ENCODE results near the gene CHST11. TPM values are rescaled to one million over a fixed set of nuclear protein-coding genes. Genes with fewer than 3 reads are reported as not detected.

The CHST11 gene
- total and polyA plus RNA-seq, 9 of the 15 experiments (the other 6 are each of a cell fraction or from before 2014, with no cell fraction given) = 2.3 to 38.7 (median 15.0) TPM

DNA sequence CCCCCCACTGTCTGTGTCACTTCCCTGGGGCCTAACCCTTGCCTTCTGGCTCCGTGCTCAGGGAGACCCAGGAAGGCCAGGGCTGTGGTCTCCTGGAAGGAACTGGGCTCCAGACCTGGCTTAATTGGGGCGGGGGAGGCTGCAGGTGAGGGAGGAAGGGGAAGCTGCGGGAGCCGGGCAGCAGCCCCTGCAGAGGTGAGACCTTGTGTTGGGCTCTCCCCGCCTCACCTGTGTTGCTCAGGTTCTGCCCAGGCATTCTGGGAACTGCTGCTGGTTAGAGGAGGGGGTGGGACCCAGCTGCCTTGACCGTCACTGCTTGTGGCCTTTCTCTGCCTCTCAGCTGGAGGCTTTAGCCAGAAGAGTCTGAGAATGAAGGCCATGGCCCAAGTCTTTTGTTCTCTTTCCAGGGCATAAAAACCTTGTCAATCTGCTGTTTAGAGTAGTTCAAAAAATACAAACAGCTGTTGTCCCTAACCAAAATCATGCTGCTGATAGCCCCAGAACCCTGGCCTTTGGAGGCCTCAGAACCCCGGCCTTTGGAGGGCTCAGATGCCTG, 247.6 kb downstream of the CHST11 start:
- H3K4me2 ChIP-seq (ENCODE audit: insufficient read depth, low read length) = no peak overlapping the region
- in situ Hi-C loops (cut with MboI) = no loop called here
- ChIA-PET CTCF (ENCODE audit: low intra/inter-chr PET ratio) (no interaction called here), POLR2A (interaction anchor here (0.7 kb wide), 1 partner anchor 25 kb away, joined by 3 read pairs; no protein-coding TSS in a partner anchor)
- intact Hi-C loops (cut with micrococcal nuclease) = no loop called here
- no peak overlapping the region for H3K4me3 ChIP-seq
- ATAC-seq = no peak
- 82% methylated on average over 6 of the region's 7 CpGs for WGBS (ENCODE audit: insufficient coverage, low coverage, missing lambda C conversion rate)
- no peaks in the 10 kb centered on the region for H3K27me3 ChIP-seq (ENCODE audit: control insufficient read depth in 2 of 2, insufficient read depth in 2 of 2, low read length in 2 of 2)
- H3K27ac ChIP-seq (ENCODE audit: extremely low read depth, low read depth, low read length) = no peak overlapping the region
- BruUV-seq (replicated peaks) = no TSS peak
- H3K4me1 ChIP-seq (replicated peaks in 1 of 2; ENCODE audit: control insufficient read depth in 2 of 2, insufficient read depth in 2 of 2, low read length in 2 of 2) = peaks cover 0 to 4% of the 10 kb centered on the region in 2 experiments; a peak in 1 of 5 replicates
- H4K20me1 ChIP-seq (replicated peaks; ENCODE audit: control insufficient read depth, insufficient read depth, low read length) = peaks cover 13% of the 10 kb centered on the region
- FAIRE-seq = no peak
- H3K9me1 ChIP-seq (ENCODE audit: control insufficient read depth, insufficient read depth, low read length) = peaks cover 7% of the 10 kb centered on the region
- no peak overlapping the region for H2AFZ ChIP-seq (ENCODE audit: low read depth, low read length)
- TF ChIP-seq FOS (IDR thresholded peaks at IDR 0.05; ENCODE audit: extremely low read depth, insufficient read length) (no peak), ZNF436 (CRISPR knock-in tag; IDR thresholded peaks at IDR 0.05) (no peak), RAD21 (CRISPR knock-in tag; conservative IDR thresholded peaks at IDR 0.05 in 1 of 2, IDR thresholded peaks at IDR 0.05 in 1 of 2) (no peak), PCBP2 (IDR thresholded peaks at IDR 0.05; ENCODE audit: low read depth, low read length, poor library complexity, severe bottlenecking) (no peak), CC2D1A (IDR thresholded peaks at IDR 0.05) (no peak), ZNF75A (CRISPR knock-in tag; IDR thresholded peaks at IDR 0.05) (no peak), POU5F1 (IDR thresholded peaks at IDR 0.05; ENCODE audit: borderline replicate concordance, low read depth, low read length, partially characterized antibody) (no peak), STAT5B (CRISPR knock-in tag; IDR thresholded peaks at IDR 0.05) (no peak), ZNF197 (CRISPR knock-in tag; IDR thresholded peaks at IDR 0.05; ENCODE audit: low read depth) (no peak), ZEB2 (IDR thresholded peaks at IDR 0.05) (no peak), KDM4B (IDR thresholded peaks at IDR 0.05; ENCODE audit: borderline replicate concordance in 2 of 2, low read depth in 1 of 2) (no peak), MIER1 (IDR thresholded peaks at IDR 0.05; ENCODE audit: low read depth) (no peak), DDX20 (tag; IDR thresholded peaks at IDR 0.05; ENCODE audit: low read depth) (no peak)
- TF ChIP-seq, protein P1, sequence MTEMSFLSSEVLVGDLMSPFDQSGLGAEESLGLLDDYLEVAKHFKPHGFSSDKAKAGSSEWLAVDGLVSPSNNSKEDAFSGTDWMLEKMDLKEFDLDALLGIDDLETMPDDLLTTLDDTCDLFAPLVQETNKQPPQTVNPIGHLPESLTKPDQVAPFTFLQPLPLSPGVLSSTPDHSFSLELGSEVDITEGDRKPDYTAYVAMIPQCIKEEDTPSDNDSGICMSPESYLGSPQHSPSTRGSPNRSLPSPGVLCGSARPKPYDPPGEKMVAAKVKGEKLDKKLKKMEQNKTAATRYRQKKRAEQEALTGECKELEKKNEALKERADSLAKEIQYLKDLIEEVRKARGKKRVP (CRISPR knock-in tag; IDR thresholded peaks at IDR 0.05) = no peak
- TF ChIP-seq, protein P2, sequence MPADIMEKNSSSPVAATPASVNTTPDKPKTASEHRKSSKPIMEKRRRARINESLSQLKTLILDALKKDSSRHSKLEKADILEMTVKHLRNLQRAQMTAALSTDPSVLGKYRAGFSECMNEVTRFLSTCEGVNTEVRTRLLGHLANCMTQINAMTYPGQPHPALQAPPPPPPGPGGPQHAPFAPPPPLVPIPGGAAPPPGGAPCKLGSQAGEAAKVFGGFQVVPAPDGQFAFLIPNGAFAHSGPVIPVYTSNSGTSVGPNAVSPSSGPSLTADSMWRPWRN (IDR thresholded peaks at IDR 0.05; ENCODE audit: low read depth) = no peak
- TF ChIP-seq, protein P3, sequence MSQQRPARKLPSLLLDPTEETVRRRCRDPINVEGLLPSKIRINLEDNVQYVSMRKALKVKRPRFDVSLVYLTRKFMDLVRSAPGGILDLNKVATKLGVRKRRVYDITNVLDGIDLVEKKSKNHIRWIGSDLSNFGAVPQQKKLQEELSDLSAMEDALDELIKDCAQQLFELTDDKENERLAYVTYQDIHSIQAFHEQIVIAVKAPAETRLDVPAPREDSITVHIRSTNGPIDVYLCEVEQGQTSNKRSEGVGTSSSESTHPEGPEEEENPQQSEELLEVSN (IDR thresholded peaks at IDR 0.05; ENCODE audit: borderline replicate concordance in 1 of 2, extremely low read depth in 1 of 2, insufficient read depth in 1 of 2, insufficient read length in 1 of 2, low read depth in 1 of 2, low read length in 1 of 2, poor library complexity in 1 of 2, severe bottlenecking in 1 of 2) = no peak
- 0 out of 3 replicates have a peak, but pooled peaks cover 7% of the 10 kb centered on the region for H3K36me3 ChIP-seq (ENCODE audit: control insufficient read depth, insufficient read depth, low read length)
- peak overlapping the region in 1 of 2 experiments; percentile 57; a peak in 1 of 4 replicates for H3K9ac ChIP-seq (ENCODE audit: insufficient read depth in 1 of 2, low read depth in 2 of 2, low read length in 2 of 2)
- DNase-seq (ENCODE audit: extremely low read depth in 1 of 4, low spot score in 3 of 4) = no peak
- H3K9me3 ChIP-seq (replicated peaks; ENCODE audit: control insufficient read depth, insufficient read depth, low read depth, low read length) = no peaks in the 10 kb centered on the region
- H3K79me2 ChIP-seq (ENCODE audit: control insufficient read depth, insufficient read depth, low read length) = no peaks in the 10 kb centered on the region; the same call in 2 of the 3 replicates
